Subcutaneous abdominal adipose tissue (tissue), 5 donors: ENCODE measurements around the gene NUP35.

ENCODE experiments used
- H3K27ac ChIP-seq: one replicate; pipeline ENCODE4 v1.7.0; 2013; ENCODE audit warnings: low read depth, mild to moderate bottlenecking, inconsistent platforms, low read length, moderate library complexity
- H3K27me3 ChIP-seq, 5 donors: one replicate each; pipeline ENCODE4 v1.7.0; 2013; ENCODE audit warnings: low read length in 5 of 5, inconsistent platforms in 1 of 5; ENCODE audit not compliant: control insufficient read depth in 5 of 5, insufficient read depth in 4 of 5
- H3K36me3 ChIP-seq, 5 donors: one replicate each; pipeline ENCODE4 v1.7.0; 2013; ENCODE audit warnings: low read length in 5 of 5; ENCODE audit not compliant: control insufficient read depth in 5 of 5, insufficient read depth in 5 of 5
- H3K4me1 ChIP-seq, 5 donors: one replicate each; pipeline ENCODE4 v1.7.0; 2013; ENCODE audit warnings: low read length in 5 of 5, mild to moderate bottlenecking in 3 of 5, moderate library complexity in 1 of 5; ENCODE audit not compliant: control insufficient read depth in 5 of 5, insufficient read depth in 5 of 5
- H3K4me3 ChIP-seq, 5 donors: one replicate each; pipeline ENCODE4 v1.7.0; 2013; ENCODE audit warnings: low read length in 5 of 5, low read depth in 1 of 5
- H3K9ac ChIP-seq, 5 donors: one replicate each; pipeline ENCODE4 v1.7.0; 2013; ENCODE audit warnings: low read length in 5 of 5, mild to moderate bottlenecking in 4 of 5, moderate library complexity in 3 of 5
- H3K9me3 ChIP-seq, 5 donors: one replicate each; pipeline ENCODE4 v1.7.0; 2013; ENCODE audit warnings: low read length in 5 of 5; ENCODE audit not compliant: control insufficient read depth in 5 of 5
- donor health status: healthy.
- donor health status: healthy.
- donor health status: healthy.
- donor health status: healthy.
- donor health status: healthy.

NUP35 gene

GRCh38 chr2:183124222-183124956, at the start of gene NUP35:
Gene NUP35, plus strand, starts transcription at chr2:183124443. Its CDS starts 15 bp downstream, at chr2:183124458.
- H3K27ac ChIP-seq = peak within 1 kb of the TSS; percentile 82
- H3K9ac ChIP-seq = peak within 1 kb of the TSS; percentile 49 to 93 (median 88)
- H3K4me3 ChIP-seq = peak within 1 kb of the TSS; percentile 79 to 99 (median 92)
- no peaks in the 10 kb centered on the region for H3K27me3 ChIP-seq
- peaks cover 0 to 23% (median 17%) of the 10 kb centered on the region in 5 donors for H3K4me1 ChIP-seq
- H3K9me3 ChIP-seq = no peaks in the 10 kb centered on the region
- peaks cover 0 to 6% (median under 1%) of the 10 kb centered on the region in 5 donors for H3K36me3 ChIP-seq

- peak overlapping the region; percentile 68 for H3K27ac ChIP-seq
- peaks cover 0 to 13% (median 11%) of the 10 kb centered on the region in 5 donors for H3K4me1 ChIP-seq
- peaks cover 0 to 3% (median 0%) of the 10 kb centered on the region in 5 donors for H3K27me3 ChIP-seq
- H3K36me3 ChIP-seq = no peaks in the 10 kb centered on the region
- no peaks in the 10 kb centered on the region for H3K9me3 ChIP-seq
- peak overlapping the region; percentile 21 to 93 (median 78) for H3K9ac ChIP-seq
- H3K4me3 ChIP-seq = peak overlapping the region; percentile 85 to 100 (median 95)
These were observed 46.1 kb upstream of the NUP35 start for GRCh38 chr2:183078163-183078463.

- peak within 1 kb of the TSS; percentile 85 to 100 (median 95) for H3K4me3 ChIP-seq
- peak within 1 kb of the TSS; percentile 23 to 93 (median 78) for H3K9ac ChIP-seq
- no peaks in the 10 kb centered on the region for H3K9me3 ChIP-seq
- peaks cover 0 to 13% (median 11%) of the 10 kb centered on the region in 5 donors for H3K4me1 ChIP-seq
- no peaks in the 10 kb centered on the region for H3K36me3 ChIP-seq
- H3K27ac ChIP-seq = peak within 1 kb of the TSS; percentile 68
- H3K27me3 ChIP-seq = peaks cover 0 to 3% (median 0%) of the 10 kb centered on the region in 5 donors
These were observed 45.6 kb upstream of the NUP35 start, which contains the start of gene DUSP19 for GRCh38 chr2:183078464-183079138. Gene DUSP19, plus strand, starts transcription at chr2:183078747. Its CDS starts 187 bp downstream, at chr2:183078934.

- H3K4me3 ChIP-seq = peak overlapping the region; percentile 85 to 100 (median 95)
- H3K27me3 ChIP-seq = peaks cover 0 to 3% (median 0%) of the 10 kb centered on the region in 5 donors
- H3K27ac ChIP-seq = peak overlapping the region; percentile 68
- H3K4me1 ChIP-seq = peaks cover 0 to 13% (median 11%) of the 10 kb centered on the region in 5 donors
- no peaks in the 10 kb centered on the region for H3K9me3 ChIP-seq
- H3K9ac ChIP-seq = peak overlapping the region; percentile 23 to 93 (median 78)
- H3K36me3 ChIP-seq = no peaks in the 10 kb centered on the region
These were observed 45.0 kb upstream of the NUP35 start for GRCh38 chr2:183079139-183079775.

- Histone ChIP-seq H3K27me3 (no peaks in the 10 kb centered on the region), H3K9ac (no peak overlapping the region), H3K9me3 (no peaks in the 10 kb centered on the region), H3K4me3 (no peak overlapping the region), H3K4me1 (peaks cover 0 to 13% (median 11%) of the 10 kb centered on the region in 5 donors), H3K27ac (no peak overlapping the region), H3K36me3 (no peaks in the 10 kb centered on the region)
These were observed 42.3 kb upstream of the NUP35 start for GRCh38 chr2:183081911-183082310.

- no peaks in the 10 kb centered on the region for H3K36me3 ChIP-seq
- no peaks in the 10 kb centered on the region for H3K27me3 ChIP-seq
- no peaks in the 10 kb centered on the region for H3K9me3 ChIP-seq
- peaks cover 0 to under 1% (median 0%) of the 10 kb centered on the region in 5 donors for H3K4me1 ChIP-seq
- H3K9ac ChIP-seq = no peak overlapping the region
- no peak overlapping the region for H3K27ac ChIP-seq
- no peak overlapping the region for H3K4me3 ChIP-seq
These were observed 36.2 kb upstream of the NUP35 start for GRCh38 chr2:183088061-183088460.

GRCh38 chr2:183089192-183089851, 34.9 kb upstream of the NUP35 start:
- no peak overlapping the region for H3K27ac ChIP-seq
- no peaks in the 10 kb centered on the region for H3K27me3 ChIP-seq
- no peak overlapping the region for H3K9ac ChIP-seq
- H3K4me3 ChIP-seq = no peak overlapping the region
- no peaks in the 10 kb centered on the region for H3K9me3 ChIP-seq
- no peaks in the 10 kb centered on the region for H3K36me3 ChIP-seq
- H3K4me1 ChIP-seq = peaks cover 0 to 3% (median 0%) of the 10 kb centered on the region in 5 donors

- no peak overlapping the region for H3K9ac ChIP-seq
- peaks cover 0 to 3% (median 0%) of the 10 kb centered on the region in 5 donors for H3K4me1 ChIP-seq
- H3K9me3 ChIP-seq = no peaks in the 10 kb centered on the region
- no peak overlapping the region for H3K4me3 ChIP-seq
- no peaks in the 10 kb centered on the region for H3K27me3 ChIP-seq
- no peaks in the 10 kb centered on the region for H3K36me3 ChIP-seq
- H3K27ac ChIP-seq = no peak overlapping the region
These were observed 32.8 kb upstream of the NUP35 start for GRCh38 chr2:183091318-183091953.

GRCh38 chr2:183091954-183092345, 32.3 kb upstream of the NUP35 start:
- H3K36me3 ChIP-seq = no peaks in the 10 kb centered on the region
- no peak overlapping the region for H3K4me3 ChIP-seq
- H3K4me1 ChIP-seq = peaks cover 0 to 3% (median 0%) of the 10 kb centered on the region in 5 donors
- no peak overlapping the region for H3K9ac ChIP-seq
- no peak overlapping the region for H3K27ac ChIP-seq
- H3K9me3 ChIP-seq = no peaks in the 10 kb centered on the region
- H3K27me3 ChIP-seq = no peaks in the 10 kb centered on the region
